Activated T-helper 9 cell treated with anti-CD3 and anti-CD28 coated beads, Interleukin-2, amount 50 U/mL, for 16 hours (primary cell): ENCODE results near the gene CRELD2.

Source experiments
- DNase-seq: peaks from one replicate; pipeline ENCODE4 v3.0.0-alpha.2; 2020; ENCODE audit warnings: low read depth

The CRELD2 gene

GRCh38 chr22:49929994-49930575 lies 11.7 kb downstream of the CRELD2 start:
- no peak for DNase-seq

- no peak for DNase-seq
Observed at GRCh38 chr22:49930596-49931412, 12.4 kb downstream of the CRELD2 start.

- no peak for DNase-seq
Observed at GRCh38 chr22:49933236-49934159, 15.1 kb downstream of the CRELD2 start.

GRCh38 chr22:49934160-49934890 lies 15.9 kb downstream of the CRELD2 start:
- DNase-seq: no peak

- peak; percentile 86 for DNase-seq
Observed at GRCh38 chr22:49934891-49935557, 16.6 kb downstream of the CRELD2 start.

- DNase-seq: no peak
Observed at GRCh38 chr22:49935561-49935960, 17.1 kb downstream of the CRELD2 start.

GRCh38 chr22:49936018-49936972 lies 17.9 kb downstream of the CRELD2 start:
- peak; percentile 95 for DNase-seq

- DNase-seq: no peak
Observed at GRCh38 chr22:49936973-49937757, 18.7 kb downstream of the CRELD2 start.

- DNase-seq: no peak
Observed at GRCh38 chr22:49937758-49938564, 19.5 kb downstream of the CRELD2 start.

- no peak for DNase-seq
Observed at GRCh38 chr22:49938565-49939136, 20.2 kb downstream of the CRELD2 start.

- no peak for DNase-seq
Observed at GRCh38 chr22:49941507-49942316, 23.3 kb downstream of the CRELD2 start.

GRCh38 chr22:49942565-49943404 lies 24.4 kb downstream of the CRELD2 start:
- no peak for DNase-seq

GRCh38 chr22:49943405-49943765 lies 25.0 kb downstream of the CRELD2 start:
- DNase-seq: no peak

- no peak for DNase-seq
Observed at GRCh38 chr22:49943771-49944398, 25.5 kb downstream of the CRELD2 start.

- DNase-seq: no peak
Observed at GRCh38 chr22:49944399-49944891, 26.0 kb downstream of the CRELD2 start.
